ENCODE data around the gene ACSM3. TPM values are rescaled to one million over a fixed set of nuclear protein-coding genes. Genes with fewer than 3 reads are reported as not detected.

ACSM3 gene
- total and polyA plus RNA-seq, 4 donors = 10.3 to 48.6 (median 27.3) TPM

DNA sequence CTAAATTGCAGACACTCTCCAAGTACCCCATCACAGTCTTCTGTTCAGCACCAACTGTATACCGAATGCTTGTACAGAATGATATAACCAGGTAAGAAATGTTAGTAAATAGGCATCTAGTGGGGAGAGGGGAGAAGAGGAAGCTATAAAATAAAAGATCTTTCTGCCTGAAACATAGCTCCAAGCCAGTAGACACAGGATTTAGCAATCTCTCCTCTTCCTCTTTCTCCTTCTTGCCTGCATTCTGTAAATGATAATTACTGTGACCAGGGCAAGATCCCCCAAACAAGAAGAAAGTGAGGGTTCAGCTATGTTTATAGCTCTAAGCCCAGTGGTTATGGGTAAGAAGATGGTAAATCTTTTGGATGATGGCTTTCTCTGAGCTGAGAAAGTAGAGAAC lies 17.9 kb downstream of the ACSM3 start:
- Histone ChIP-seq H3K36me3 (ENCODE audit: control insufficient read depth in 4 of 4, insufficient read depth in 4 of 4, low read length in 4 of 4) (peaks cover 0 to 6% (median 1%) of the 10 kb centered on the region in 4 donors), H3K27ac (ENCODE audit: low read depth in 1 of 2, low read length in 1 of 2) (no peak overlapping the region), H3K4me3 (no peak overlapping the region), H3K9ac (ENCODE audit: insufficient read depth in 1 of 2, low read length in 2 of 2) (no peak overlapping the region), H3K27me3 (ENCODE audit: control insufficient read depth in 3 of 3, insufficient read depth in 3 of 3, low read length in 2 of 3) (no peaks in the 10 kb centered on the region), H3K4me1 (ENCODE audit: control insufficient read depth in 5 of 5, insufficient read depth in 5 of 5, low read length in 5 of 5) (no peaks in the 10 kb centered on the region), H3K9me3 (ENCODE audit: control insufficient read depth in 4 of 4, insufficient read depth in 3 of 4, low read length in 3 of 4) (no peaks in the 10 kb centered on the region)
- TF ChIP-seq, protein P1, sequence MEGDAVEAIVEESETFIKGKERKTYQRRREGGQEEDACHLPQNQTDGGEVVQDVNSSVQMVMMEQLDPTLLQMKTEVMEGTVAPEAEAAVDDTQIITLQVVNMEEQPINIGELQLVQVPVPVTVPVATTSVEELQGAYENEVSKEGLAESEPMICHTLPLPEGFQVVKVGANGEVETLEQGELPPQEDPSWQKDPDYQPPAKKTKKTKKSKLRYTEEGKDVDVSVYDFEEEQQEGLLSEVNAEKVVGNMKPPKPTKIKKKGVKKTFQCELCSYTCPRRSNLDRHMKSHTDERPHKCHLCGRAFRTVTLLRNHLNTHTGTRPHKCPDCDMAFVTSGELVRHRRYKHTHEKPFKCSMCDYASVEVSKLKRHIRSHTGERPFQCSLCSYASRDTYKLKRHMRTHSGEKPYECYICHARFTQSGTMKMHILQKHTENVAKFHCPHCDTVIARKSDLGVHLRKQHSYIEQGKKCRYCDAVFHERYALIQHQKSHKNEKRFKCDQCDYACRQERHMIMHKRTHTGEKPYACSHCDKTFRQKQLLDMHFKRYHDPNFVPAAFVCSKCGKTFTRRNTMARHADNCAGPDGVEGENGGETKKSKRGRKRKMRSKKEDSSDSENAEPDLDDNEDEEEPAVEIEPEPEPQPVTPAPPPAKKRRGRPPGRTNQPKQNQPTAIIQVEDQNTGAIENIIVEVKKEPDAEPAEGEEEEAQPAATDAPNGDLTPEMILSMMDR (IDR thresholded peaks at IDR 0.05; ENCODE audit: control extremely low read depth, extremely low read depth) = no peak
- DNase-seq = no peak
- WGBS, 2 donors = 55 to 94% methylated on average over 1 of the region's 1 CpG
- no peak for ATAC-seq (ENCODE audit: insufficient read depth, low FRiP score)

DNA sequence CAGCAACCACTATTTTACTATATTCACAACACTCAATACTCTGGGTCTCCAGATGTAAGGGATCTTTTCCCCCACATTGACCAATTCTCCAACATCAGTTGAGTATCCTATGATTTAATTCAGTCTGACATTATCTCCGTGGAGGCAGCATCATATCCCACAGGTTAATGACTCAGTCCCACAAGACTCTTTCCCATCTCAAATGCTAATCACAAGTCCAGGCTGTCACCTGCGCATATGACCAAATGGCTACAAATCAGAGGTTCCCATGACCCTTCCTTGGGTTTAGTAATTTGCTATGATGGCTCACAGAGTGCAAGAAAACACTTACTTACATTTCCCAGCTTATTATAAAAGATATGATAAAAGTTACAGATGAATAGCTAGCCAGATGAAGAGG lies 18.7 kb downstream of the ACSM3 start:
- ATAC-seq (ENCODE audit: insufficient read depth, low FRiP score) = no peak
- WGBS, 2 donors = 95 to 98% methylated on average over 2 of the region's 2 CpGs
- no peak overlapping the region for H3K27ac ChIP-seq (ENCODE audit: low read depth in 1 of 2, low read length in 1 of 2)
- H3K9ac ChIP-seq (ENCODE audit: insufficient read depth in 1 of 2, low read length in 2 of 2) = no peak overlapping the region
- H3K9me3 ChIP-seq (ENCODE audit: control insufficient read depth in 4 of 4, insufficient read depth in 3 of 4, low read length in 3 of 4) = no peaks in the 10 kb centered on the region
- no peak overlapping the region for H3K4me3 ChIP-seq
- no peaks in the 10 kb centered on the region for H3K27me3 ChIP-seq (ENCODE audit: control insufficient read depth in 3 of 3, insufficient read depth in 3 of 3, low read length in 2 of 3)
- no peak for DNase-seq
- no peaks in the 10 kb centered on the region for H3K4me1 ChIP-seq (ENCODE audit: control insufficient read depth in 5 of 5, insufficient read depth in 5 of 5, low read length in 5 of 5)
- H3K36me3 ChIP-seq (ENCODE audit: control insufficient read depth in 4 of 4, insufficient read depth in 4 of 4, low read length in 4 of 4) = peaks cover 0 to 6% (median under 1%) of the 10 kb centered on the region in 4 donors
- TF ChIP-seq, protein P1 (IDR thresholded peaks at IDR 0.05; ENCODE audit: control extremely low read depth, extremely low read depth) = no peak

DNA sequence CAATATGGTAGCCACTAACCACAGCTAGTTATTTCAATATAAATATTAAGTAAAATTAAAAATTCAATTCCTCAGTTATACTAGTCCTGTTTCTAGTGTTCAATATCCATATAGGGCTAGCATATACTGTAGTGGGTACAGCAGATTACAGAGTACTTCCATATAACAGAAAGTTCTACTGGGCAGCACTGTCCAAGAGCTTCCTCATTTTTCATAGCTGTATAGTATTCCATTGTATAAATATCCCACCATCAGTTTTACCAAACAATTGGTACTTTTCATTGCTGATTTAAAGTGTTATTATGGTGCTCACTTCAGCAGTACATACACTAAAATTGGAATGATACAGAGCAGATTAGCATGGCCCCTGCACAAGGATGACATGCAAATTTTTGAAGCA lies 20.4 kb downstream of the ACSM3 start:
- no peaks in the 10 kb centered on the region for H3K4me1 ChIP-seq (ENCODE audit: control insufficient read depth in 5 of 5, insufficient read depth in 5 of 5, low read length in 5 of 5)
- DNase-seq (no peak), ATAC-seq (ENCODE audit: insufficient read depth, low FRiP score) (no peak)
- no peaks in the 10 kb centered on the region for H3K9me3 ChIP-seq (ENCODE audit: control insufficient read depth in 4 of 4, insufficient read depth in 3 of 4, low read length in 3 of 4)
- H3K27ac ChIP-seq (ENCODE audit: low read depth in 1 of 2, low read length in 1 of 2) = no peak overlapping the region
- H3K27me3 ChIP-seq (ENCODE audit: control insufficient read depth in 3 of 3, insufficient read depth in 3 of 3, low read length in 2 of 3) = no peaks in the 10 kb centered on the region
- TF ChIP-seq, protein P1 (IDR thresholded peaks at IDR 0.05; ENCODE audit: control extremely low read depth, extremely low read depth) = no peak
- H3K36me3 ChIP-seq (ENCODE audit: control insufficient read depth in 4 of 4, insufficient read depth in 4 of 4, low read length in 4 of 4) = peaks cover 0 to 3% (median 0%) of the 10 kb centered on the region in 4 donors
- no peak overlapping the region for H3K4me3 ChIP-seq
- no peak overlapping the region for H3K9ac ChIP-seq (ENCODE audit: insufficient read depth in 1 of 2, low read length in 2 of 2)

DNA sequence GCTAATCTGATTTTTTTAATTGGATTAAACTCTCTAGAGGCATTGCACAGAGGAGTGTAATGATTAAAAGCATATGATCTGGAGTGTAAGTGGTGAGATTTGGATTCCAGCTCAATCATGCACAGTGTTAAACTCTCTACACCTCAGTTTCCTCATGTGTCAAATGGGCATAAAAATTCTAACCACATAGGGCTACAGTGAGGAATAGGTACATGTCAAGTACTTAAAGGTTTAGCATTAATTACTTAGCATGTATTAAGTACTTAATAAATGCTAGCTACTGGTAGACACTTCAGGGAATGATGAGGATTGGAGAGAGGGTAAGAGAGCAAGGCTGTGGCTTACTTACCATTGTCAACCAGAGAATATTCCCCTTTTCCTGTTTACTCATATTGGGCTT lies 25.3 kb downstream of the ACSM3 start:
- Histone ChIP-seq H3K27me3 (ENCODE audit: control insufficient read depth in 3 of 3, insufficient read depth in 3 of 3, low read length in 2 of 3) (no peaks in the 10 kb centered on the region), H3K9me3 (ENCODE audit: control insufficient read depth in 4 of 4, insufficient read depth in 3 of 4, low read length in 3 of 4) (no peaks in the 10 kb centered on the region), H3K27ac (ENCODE audit: low read depth in 1 of 2, low read length in 1 of 2) (no peak overlapping the region), H3K4me3 (no peak overlapping the region), H3K36me3 (ENCODE audit: control insufficient read depth in 4 of 4, insufficient read depth in 4 of 4, low read length in 4 of 4) (no peaks in the 10 kb centered on the region), H3K4me1 (ENCODE audit: control insufficient read depth in 5 of 5, insufficient read depth in 5 of 5, low read length in 5 of 5) (no peaks in the 10 kb centered on the region), H3K9ac (ENCODE audit: insufficient read depth in 1 of 2, low read length in 2 of 2) (no peak overlapping the region)
- TF ChIP-seq, protein P1 (IDR thresholded peaks at IDR 0.05; ENCODE audit: control extremely low read depth, extremely low read depth) = no peak
- DNase-seq (no peak), ATAC-seq (ENCODE audit: insufficient read depth, low FRiP score) (no peak)
